GM10248 (cell line): Measurements from ENCODE around the gene SPOCK2.

Experiments used
- CTCF ChIA-PET: fragments of 300-600 bp; sonication (Branson Sonifier 250); formaldehyde crosslinking; extraction: SDS; loops from one replicate; lab custom pipeline; 2021; ENCODE audit warnings: antibody characterized with exemption; lab: Yijun Ruan, JAX
- POLR2A ChIA-PET: fragments of 350-650 bp; sonication (Branson Sonifier 250); formaldehyde crosslinking; extraction: SDS; loops from one replicate; lab custom pipeline; 2020; ENCODE audit warnings: antibody characterized with exemption; lab: Yijun Ruan, JAX
- DNase-seq: peaks from one replicate; pipeline ENCODE4 v3.0.0; 2012; ENCODE audit errors: extremely low spot score
- CTCF ChIP-seq: IDR thresholded peaks from 2 replicates; pipeline ENCODE4 v1.5.1; 2012; ENCODE audit warnings: mild to moderate bottlenecking, low read depth; ENCODE audit errors: extremely low read depth, missing control alignments, control extremely low read depth

The SPOCK2 gene

GRCh38 chr10:72081210-72081609 lies 7.1 kb downstream of the SPOCK2 start:
- TF ChIP-seq CTCF, result no peak
- DNase-seq, result no peak
- POLR2A ChIA-PET, result no interaction called here
- CTCF ChIA-PET, result no interaction called here

- DNase-seq, result no peak
- no peak for TF ChIP-seq CTCF
- ChIA-PET POLR2A (no interaction called here), CTCF (interaction anchor here (1.2 to 2.2 kb wide), 5 partner anchors 8 to 31 kb away, joined by 3 to 10 read pairs (median 3); partner anchors contain the start of gene SPOCK2)
Observed at GRCh38 chr10:72080042-72080975, 8.0 kb downstream of the SPOCK2 start.

- DNase-seq, result no peak
- TF ChIP-seq CTCF, result no peak
- POLR2A ChIA-PET, result no interaction called here
- CTCF ChIA-PET, result interaction anchor here (1.2 to 2.2 kb wide), 5 partner anchors 9 to 31 kb away, joined by 3 to 10 read pairs (median 3); partner anchors contain the start of gene SPOCK2
Observed at GRCh38 chr10:72079356-72079755, 9.0 kb downstream of the SPOCK2 start.

- CTCF ChIA-PET, result interaction anchor here (0.6 to 1.9 kb wide), 5 partner anchors 10 to 29 kb away, joined by 3 to 9 read pairs (median 6); no protein-coding TSS in a partner anchor
- DNase-seq, result no peak
- POLR2A ChIA-PET, result no interaction called here
- no peak for TF ChIP-seq CTCF
Observed at GRCh38 chr10:72077275-72077990, 10.9 kb downstream of the SPOCK2 start.

- POLR2A ChIA-PET, result no interaction called here
- TF ChIP-seq CTCF, result no peak
Observed at GRCh38 chr10:72076756-72077155, 11.6 kb downstream of the SPOCK2 start.

More at GRCh38 chr10:72076756-72077155, 11.6 kb downstream of the SPOCK2 start:
- CTCF ChIA-PET, result interaction anchor here (0.6 to 1.9 kb wide), 6 partner anchors 9 to 28 kb away, joined by 3 to 9 read pairs (median 4); no protein-coding TSS in a partner anchor
- DNase-seq, result no peak
